ENCODE results near the gene ASTN2. TPM values are rescaled to one million over a fixed set of nuclear protein-coding genes. Genes with fewer than 3 reads are reported as not detected.

The ASTN2 gene
- total and polyA plus RNA-seq, 9 of the 15 experiments (the other 6 are each of a cell fraction or from before 2014, with no cell fraction given) = 0.56 to 3.5 (median 1.9) TPM

DNA sequence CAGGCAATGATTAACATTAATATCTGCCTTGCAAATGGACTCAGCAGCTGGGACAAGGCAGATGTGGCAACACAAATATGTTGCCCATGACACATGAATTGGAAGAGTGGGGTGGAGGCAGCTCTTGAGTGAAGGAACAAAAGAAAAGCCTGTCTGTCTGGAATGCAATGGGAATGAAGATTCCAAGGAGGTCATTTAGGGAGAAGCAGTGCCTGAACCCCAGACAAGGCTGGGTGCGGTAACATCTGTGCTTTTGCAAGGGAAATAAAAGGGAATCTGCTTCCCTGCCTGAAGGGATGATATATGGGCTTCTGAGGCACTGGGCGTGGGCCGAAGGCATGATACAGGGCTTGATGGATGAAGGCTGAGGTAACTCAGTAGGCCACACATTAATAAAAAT, 821.9 kb downstream of the ASTN2 start:
- Histone ChIP-seq H3K79me2 (ENCODE audit: control insufficient read depth, insufficient read depth, low read length) (no peaks in the 10 kb centered on the region), H3K9me3 (replicated peaks; ENCODE audit: control insufficient read depth, insufficient read depth, low read depth, low read length) (no peaks in the 10 kb centered on the region), H3K36me3 (ENCODE audit: control insufficient read depth, insufficient read depth, low read length) (no peaks in the 10 kb centered on the region), H3K4me3 (no peak overlapping the region), H3K9ac (ENCODE audit: insufficient read depth in 1 of 2, low read depth in 2 of 2, low read length in 2 of 2) (no peak overlapping the region), H3K27me3 (ENCODE audit: control insufficient read depth in 2 of 2, insufficient read depth in 2 of 2, low read length in 2 of 2) (no peaks in the 10 kb centered on the region), H3K27ac (ENCODE audit: extremely low read depth, low read depth, low read length) (no peak overlapping the region), H3K4me2 (ENCODE audit: insufficient read depth, low read length) (no peak overlapping the region), H2AFZ (ENCODE audit: low read depth, low read length) (no peak overlapping the region), H3K4me1 (replicated peaks in 1 of 2; ENCODE audit: control insufficient read depth in 2 of 2, insufficient read depth in 2 of 2, low read length in 2 of 2) (no peaks in the 10 kb centered on the region), H4K20me1 (replicated peaks; ENCODE audit: control insufficient read depth, insufficient read depth, low read length) (no peaks in the 10 kb centered on the region), H3K9me1 (ENCODE audit: control insufficient read depth, insufficient read depth, low read length) (no peaks in the 10 kb centered on the region)
- FAIRE-seq (no peak), ATAC-seq (no peak), DNase-seq (ENCODE audit: extremely low read depth in 1 of 4, low spot score in 3 of 4) (no peak)
- BruUV-seq (replicated peaks) = no TSS peak
- CTCF ChIA-PET (ENCODE audit: low intra/inter-chr PET ratio) = interaction anchor here (0.6 kb wide), 1 partner anchor 14 kb away, joined by 4 read pairs; no protein-coding TSS in a partner anchor
- no peak for TF ChIP-seq ZNF175 (CRISPR knock-in tag; IDR thresholded peaks at IDR 0.05; ENCODE audit: low read depth)
- no peak for TF ChIP-seq TAF1 (IDR thresholded peaks at IDR 0.05; ENCODE audit: control insufficient read depth, extremely low read depth, insufficient read depth, low read length, severe bottlenecking)
- no peak for TF ChIP-seq TOE1 (IDR thresholded peaks at IDR 0.05; ENCODE audit: borderline replicate concordance)
- no peak for TF ChIP-seq TOE1 (CRISPR knock-in tag; IDR thresholded peaks at IDR 0.05; ENCODE audit: borderline replicate concordance, low read depth)
- TF ChIP-seq TAL1 (IDR thresholded peaks at IDR 0.05) = no peak
- TF ChIP-seq ATF7 (IDR thresholded peaks at IDR 0.05) = no peak
- TF ChIP-seq ZNF217 (CRISPR knock-in tag; IDR thresholded peaks at IDR 0.05) = no peak
- no peak for TF ChIP-seq HDAC3 (IDR thresholded peaks at IDR 0.05; ENCODE audit: borderline replicate concordance, partially characterized antibody)
- TF ChIP-seq RBFOX2 (IDR thresholded peaks at IDR 0.05; ENCODE audit: low read depth, low read length) = no peak
- WGBS (ENCODE audit: insufficient coverage, low coverage, missing lambda C conversion rate) = 3% methylated on average over 3 of the region's 3 CpGs
- POLR2A ChIA-PET = no interaction called here
- intact Hi-C loops (cut with micrococcal nuclease) (no loop called here), in situ Hi-C loops (cut with MboI) (no loop called here)

Measured in K562 (cell line).